PFSK-1 (cell line): ENCODE measurements around the gene AMER2.

ENCODE experiments used
- FOXP2 ChIP-seq: optimal IDR thresholded peaks from 2 replicates; pipeline ENCODE3; 2011; ENCODE audit warnings: borderline replicate concordance, control low read depth, inconsistent platforms; ENCODE audit not compliant: insufficient read depth; ENCODE audit errors: extremely low read length, extremely low read depth
- POLR2AphosphoS5 ChIP-seq: IDR thresholded peaks from 2 replicates; pipeline ENCODE4 v1.6.1; 2012; ENCODE audit warnings: low read depth, mild to moderate bottlenecking, control low read depth, low read length, moderate library complexity
- SIN3A ChIP-seq: IDR thresholded peaks from 2 replicates; pipeline ENCODE4 v1.6.1; 2012; ENCODE audit warnings: mild to moderate bottlenecking, low read length, moderate library complexity, borderline replicate concordance; ENCODE audit not compliant: insufficient read depth
- TAF1 ChIP-seq: IDR thresholded peaks from 2 replicates; pipeline ENCODE4 v1.6.1; 2012; ENCODE audit warnings: low read length, control low read depth, borderline replicate concordance; ENCODE audit not compliant: insufficient read depth
- TF ChIP-seq, protein P1 (sequence below), 2 experiments: IDR thresholded peaks; 2 replicates each; pipeline versions ENCODE4 v1.6.1 to v1.8.0; 2011 to 2012; ENCODE audit warnings: low read depth in 2 of 2, low read length in 2 of 2, control low read depth in 1 of 2, inconsistent platforms in 1 of 2, mild to moderate bottlenecking in 1 of 2, moderate library complexity in 1 of 2; ENCODE audit not compliant: insufficient read depth in 1 of 2

The AMER2 gene

DNA sequence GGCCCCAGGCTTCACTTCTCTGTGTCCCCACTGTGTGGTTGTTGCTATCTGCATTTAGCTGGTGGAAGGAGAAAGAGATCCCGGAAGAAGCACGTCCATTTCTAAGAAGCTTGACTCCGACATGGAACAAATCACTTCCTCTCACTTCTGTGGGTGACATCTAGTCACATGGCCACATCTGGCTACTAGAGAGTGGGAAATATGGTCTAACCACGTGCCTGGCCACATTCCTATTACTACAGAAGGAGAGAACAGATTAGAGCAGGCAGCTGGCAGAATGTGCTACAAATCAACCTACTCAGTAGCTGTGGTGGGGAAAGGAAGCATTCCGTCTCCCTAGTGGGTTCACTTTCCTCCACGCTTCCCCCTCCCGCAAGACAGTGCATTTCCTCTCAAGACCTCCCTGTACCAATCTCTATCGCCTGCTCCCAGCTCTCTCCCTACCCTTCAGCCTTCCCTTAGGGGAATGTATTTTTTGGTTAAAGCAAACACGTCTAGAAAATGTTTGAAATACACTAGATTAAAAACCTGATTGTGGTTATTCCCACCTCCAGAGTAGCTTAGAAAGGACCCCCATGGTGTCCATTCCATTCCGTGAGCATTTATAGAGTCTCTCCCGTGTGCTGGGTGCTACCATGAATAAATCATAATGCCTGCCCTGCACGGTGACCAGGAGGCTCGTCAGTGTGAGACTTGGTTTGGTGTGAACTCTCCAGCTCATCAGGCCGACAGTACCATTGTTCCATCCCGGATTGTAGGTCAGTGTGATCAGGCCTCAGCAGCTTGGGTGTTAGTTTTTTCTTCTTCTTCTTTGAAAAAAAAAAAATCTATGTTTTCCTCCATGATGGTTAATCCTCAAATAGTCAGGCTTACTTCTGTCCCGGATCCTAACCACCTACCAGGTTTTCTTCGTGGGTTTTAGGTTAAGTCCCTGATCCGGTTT, 8.0 kb upstream of the AMER2 start:
- TF ChIP-seq FOXP2: no peak
- no peak for TF ChIP-seq SIN3A
- TF ChIP-seq POLR2AphosphoS5: no peak
- TF ChIP-seq, protein P1, sequence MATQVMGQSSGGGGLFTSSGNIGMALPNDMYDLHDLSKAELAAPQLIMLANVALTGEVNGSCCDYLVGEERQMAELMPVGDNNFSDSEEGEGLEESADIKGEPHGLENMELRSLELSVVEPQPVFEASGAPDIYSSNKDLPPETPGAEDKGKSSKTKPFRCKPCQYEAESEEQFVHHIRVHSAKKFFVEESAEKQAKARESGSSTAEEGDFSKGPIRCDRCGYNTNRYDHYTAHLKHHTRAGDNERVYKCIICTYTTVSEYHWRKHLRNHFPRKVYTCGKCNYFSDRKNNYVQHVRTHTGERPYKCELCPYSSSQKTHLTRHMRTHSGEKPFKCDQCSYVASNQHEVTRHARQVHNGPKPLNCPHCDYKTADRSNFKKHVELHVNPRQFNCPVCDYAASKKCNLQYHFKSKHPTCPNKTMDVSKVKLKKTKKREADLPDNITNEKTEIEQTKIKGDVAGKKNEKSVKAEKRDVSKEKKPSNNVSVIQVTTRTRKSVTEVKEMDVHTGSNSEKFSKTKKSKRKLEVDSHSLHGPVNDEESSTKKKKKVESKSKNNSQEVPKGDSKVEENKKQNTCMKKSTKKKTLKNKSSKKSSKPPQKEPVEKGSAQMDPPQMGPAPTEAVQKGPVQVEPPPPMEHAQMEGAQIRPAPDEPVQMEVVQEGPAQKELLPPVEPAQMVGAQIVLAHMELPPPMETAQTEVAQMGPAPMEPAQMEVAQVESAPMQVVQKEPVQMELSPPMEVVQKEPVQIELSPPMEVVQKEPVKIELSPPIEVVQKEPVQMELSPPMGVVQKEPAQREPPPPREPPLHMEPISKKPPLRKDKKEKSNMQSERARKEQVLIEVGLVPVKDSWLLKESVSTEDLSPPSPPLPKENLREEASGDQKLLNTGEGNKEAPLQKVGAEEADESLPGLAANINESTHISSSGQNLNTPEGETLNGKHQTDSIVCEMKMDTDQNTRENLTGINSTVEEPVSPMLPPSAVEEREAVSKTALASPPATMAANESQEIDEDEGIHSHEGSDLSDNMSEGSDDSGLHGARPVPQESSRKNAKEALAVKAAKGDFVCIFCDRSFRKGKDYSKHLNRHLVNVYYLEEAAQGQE (IDR thresholded peaks at IDR 0.05; ENCODE audit: insufficient read depth in 1 of 2, low read depth in 2 of 2, low read length in 2 of 2): no peak
- no peak for TF ChIP-seq TAF1

DNA sequence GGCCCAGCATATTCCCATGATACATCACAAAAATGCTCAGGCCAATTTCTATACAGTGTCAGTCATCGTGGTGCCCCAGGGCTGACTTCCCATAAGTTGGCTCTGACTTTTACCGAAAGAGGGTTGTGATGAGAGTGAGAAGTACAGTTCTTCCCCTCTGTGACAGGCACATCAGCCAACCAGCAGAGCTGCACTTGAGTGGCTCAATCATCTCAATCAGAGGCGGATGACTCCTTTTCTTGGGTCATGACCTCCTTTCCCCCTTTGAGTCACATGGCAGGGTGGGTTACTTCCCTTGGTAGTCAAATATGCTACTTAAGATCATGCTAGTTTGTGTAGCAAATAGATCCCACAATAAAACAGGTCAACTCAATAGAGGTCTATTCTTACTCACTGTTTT, 6.9 kb upstream of the AMER2 start:
- TF ChIP-seq FOXP2 (no peak), TAF1 (no peak), SIN3A (no peak), POLR2AphosphoS5 (no peak)
- TF ChIP-seq, protein P1 (IDR thresholded peaks at IDR 0.05; ENCODE audit: insufficient read depth in 1 of 2, low read depth in 2 of 2, low read length in 2 of 2): no peak

- TF ChIP-seq POLR2AphosphoS5 (no peak), FOXP2 (no peak), SIN3A (no peak), TAF1 (no peak)
- TF ChIP-seq, protein P1 (IDR thresholded peaks at IDR 0.05; ENCODE audit: insufficient read depth in 1 of 2, low read depth in 2 of 2, low read length in 2 of 2): no peak
Measured at GRCh38 chr13:25178070-25178469, 6.0 kb upstream of the AMER2 start.

DNA sequence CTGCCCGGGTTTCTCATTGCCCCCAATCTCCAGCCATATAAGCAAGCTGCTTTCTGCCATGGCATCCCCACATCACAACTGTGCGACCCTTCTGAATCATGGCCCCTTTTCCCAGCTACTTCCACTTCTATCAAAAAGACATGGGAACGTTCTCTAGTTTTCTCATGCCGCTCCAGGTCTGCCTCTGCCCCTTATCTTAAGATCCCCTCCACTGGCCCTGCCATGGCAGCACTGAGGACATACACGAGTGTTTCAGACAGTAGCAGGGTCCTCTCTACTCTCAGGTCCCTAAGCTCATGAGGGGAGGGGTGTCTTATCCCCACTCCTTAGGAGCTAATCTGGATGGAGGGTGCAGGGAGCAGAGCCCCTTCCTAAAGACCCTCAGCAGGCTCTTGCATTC, 5.5 kb upstream of the AMER2 start:
- TF ChIP-seq, protein P1 (IDR thresholded peaks at IDR 0.05; ENCODE audit: insufficient read depth in 1 of 2, low read depth in 2 of 2, low read length in 2 of 2): no peak
- TF ChIP-seq TAF1: no peak
- TF ChIP-seq POLR2AphosphoS5: no peak
- TF ChIP-seq FOXP2: no peak
- no peak for TF ChIP-seq SIN3A
